ENCODE results near the gene NFIL3.
"Not testable (repeated sequence)": the region's sequence is repeated elsewhere in the genome, so short reads cannot be mapped to it uniquely, and the experiment has no call there.

Gene NFIL3

GRCh38 chr9:91423785-91424402 lies at the start of gene NFIL3:
NFIL3 (minus strand) TSS chr9:91423832; CDS start chr9:91410734, 13,098 bp downstream.
- DNase-seq = peak; percentile 40

- DNase-seq = not testable (repeated sequence)
Observed at GRCh38 chr9:91471524-91471923, 47.9 kb upstream of the NFIL3 start.

- DNase-seq = no peak
Observed at GRCh38 chr9:91465420-91465819, 41.8 kb upstream of the NFIL3 start.

- DNase-seq = no peak
Observed at GRCh38 chr9:91458906-91459305, 35.3 kb upstream of the NFIL3 start.

GRCh38 chr9:91452844-91453243 lies 29.2 kb upstream of the NFIL3 start:
- DNase-seq = no peak

GRCh38 chr9:91451431-91452270 lies 28.0 kb upstream of the NFIL3 start:
- DNase-seq = no peak

- DNase-seq = no peak
Observed at GRCh38 chr9:91445135-91445534, 21.5 kb upstream of the NFIL3 start.

- no peak for DNase-seq
Observed at GRCh38 chr9:91443994-91444392, 20.4 kb upstream of the NFIL3 start.

GRCh38 chr9:91443321-91443993 lies 19.8 kb upstream of the NFIL3 start:
- no peak for DNase-seq

GRCh38 chr9:91436841-91437240 lies 13.2 kb upstream of the NFIL3 start:
- DNase-seq = no peak

GRCh38 chr9:91433180-91433579 lies 9.5 kb upstream of the NFIL3 start:
- no peak for DNase-seq

- no peak for DNase-seq
Observed at GRCh38 chr9:91431485-91431884, 7.9 kb upstream of the NFIL3 start.

- no peak for DNase-seq
Observed at GRCh38 chr9:91429501-91429900, 5.9 kb upstream of the NFIL3 start.

- DNase-seq = no peak
Observed at GRCh38 chr9:91428927-91429351, 5.3 kb upstream of the NFIL3 start.

- no peak for DNase-seq
Observed at GRCh38 chr9:91428436-91428835, 4.8 kb upstream of the NFIL3 start.

GRCh38 chr9:91427873-91428272 lies 4.2 kb upstream of the NFIL3 start:
- DNase-seq = no peak

- DNase-seq = peak; percentile 12
Observed at GRCh38 chr9:91426123-91426745, 2.6 kb upstream of the NFIL3 start.

- no peak for DNase-seq
Observed at GRCh38 chr9:91425271-91425670, 1.6 kb upstream of the NFIL3 start.

GRCh38 chr9:91424403-91425176 lies 958 bp upstream of the NFIL3 start:
- peak; percentile 22 for DNase-seq

- DNase-seq = no peak
Observed at GRCh38 chr9:91422758-91423711, 597 bp downstream of the NFIL3 start.
